DOHH2 (cell line): ENCODE measurements around the gene COL4A2.

Experiments
- EZH2phosphoT487 ChIP-seq: fragments of 200-600 bp; sonication (generic); IDR thresholded peaks from 2 replicates; pipeline ENCODE4 v1.6.1; 2017; ENCODE audit warnings: borderline replicate concordance, mild to moderate bottlenecking, antibody characterized with exemption, low read length, moderate library complexity, mixed read lengths
- TF ChIP-seq, protein P1 (sequence below): fragments of 200-600 bp; sonication (generic); IDR thresholded peaks from one replicate; pipeline ENCODE4 v1.5.1; 2014; ENCODE audit warnings: antibody characterized with exemption, mild to moderate bottlenecking, low read depth, low read length; ENCODE audit not compliant: poor library complexity, severe bottlenecking

- TF ChIP-seq, protein P1, sequence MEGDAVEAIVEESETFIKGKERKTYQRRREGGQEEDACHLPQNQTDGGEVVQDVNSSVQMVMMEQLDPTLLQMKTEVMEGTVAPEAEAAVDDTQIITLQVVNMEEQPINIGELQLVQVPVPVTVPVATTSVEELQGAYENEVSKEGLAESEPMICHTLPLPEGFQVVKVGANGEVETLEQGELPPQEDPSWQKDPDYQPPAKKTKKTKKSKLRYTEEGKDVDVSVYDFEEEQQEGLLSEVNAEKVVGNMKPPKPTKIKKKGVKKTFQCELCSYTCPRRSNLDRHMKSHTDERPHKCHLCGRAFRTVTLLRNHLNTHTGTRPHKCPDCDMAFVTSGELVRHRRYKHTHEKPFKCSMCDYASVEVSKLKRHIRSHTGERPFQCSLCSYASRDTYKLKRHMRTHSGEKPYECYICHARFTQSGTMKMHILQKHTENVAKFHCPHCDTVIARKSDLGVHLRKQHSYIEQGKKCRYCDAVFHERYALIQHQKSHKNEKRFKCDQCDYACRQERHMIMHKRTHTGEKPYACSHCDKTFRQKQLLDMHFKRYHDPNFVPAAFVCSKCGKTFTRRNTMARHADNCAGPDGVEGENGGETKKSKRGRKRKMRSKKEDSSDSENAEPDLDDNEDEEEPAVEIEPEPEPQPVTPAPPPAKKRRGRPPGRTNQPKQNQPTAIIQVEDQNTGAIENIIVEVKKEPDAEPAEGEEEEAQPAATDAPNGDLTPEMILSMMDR, result no peak
- no peak for TF ChIP-seq EZH2phosphoT487
Measured at GRCh38 chr13:110332750-110333149, 25.7 kb downstream of the COL4A2 start.
